H1 (cell line): ENCODE measurements around the gene ACAD10. TPM values are rescaled to one million over a fixed set of nuclear protein-coding genes. Genes with fewer than 3 reads are reported as not detected.
A peak's percentile ranks its signal among the peaks of the same experiment; 100 is the strongest.

ENCODE experiments used
- CTCF ChIA-PET: fragments of 300-600 bp; sonication (Branson Sonifier 250); formaldehyde crosslinking; loops from one replicate; lab custom pipeline; 2021; ENCODE audit not compliant: partially characterized antibody; lab: Charles Lee
- POLR2A ChIA-PET: fragments of 300-600 bp; sonication (Branson Sonifier 250); formaldehyde crosslinking; loops from one replicate; lab custom pipeline; 2021; ENCODE audit warnings: inconsistent platforms; ENCODE audit not compliant: partially characterized antibody; lab: Charles Lee
- DNase-seq, 2 experiments: peaks; one replicate each; pipeline versions ENCODE4 v3.0.0 to v3.0.0-alpha.2; 2010 to 2022; ENCODE audit warnings: low spot score in 2 of 2, low read depth in 1 of 2, mixed read lengths in 1 of 2
- FAIRE-seq: peaks from 2 replicates; lab custom pipeline; 2011; peaks lifted over from hg19 to GRCh38; lab: Jason Lieb, UNC
- H2AFZ ChIP-seq: 2 replicates; pipeline ENCODE4 v1.8.1; 2012; ENCODE audit warnings: low read length, inconsistent platforms
- H2AK5ac ChIP-seq: 2 replicates; pipeline ENCODE4 v1.6.1; 2013; ENCODE audit warnings: low read depth, low read length
- H2BK120ac ChIP-seq: replicated peaks from 2 replicates; pipeline ENCODE3; 2013; ENCODE audit warnings: low read depth, low read length, inconsistent platforms
- H2BK12ac ChIP-seq: 2 replicates; pipeline ENCODE4 v1.6.1; 2013; ENCODE audit warnings: low read depth, low read length
- H2BK15ac ChIP-seq: 2 replicates; pipeline ENCODE4 v1.6.1; 2013; ENCODE audit warnings: low read length
- H2BK20ac ChIP-seq: 2 replicates; pipeline ENCODE4 v1.6.1; 2013; ENCODE audit warnings: low read length
- H2BK5ac ChIP-seq: 2 replicates; pipeline ENCODE4 v1.6.1; 2013; ENCODE audit warnings: low read depth, low read length
- H3K14ac ChIP-seq: 2 replicates; pipeline ENCODE4 v1.6.1; 2013; ENCODE audit warnings: inconsistent platforms; ENCODE audit not compliant: insufficient read length
- H3K18ac ChIP-seq: 2 replicates; pipeline ENCODE4 v1.6.1; 2013; ENCODE audit warnings: low read length; ENCODE audit errors: extremely low read depth
- H3K23ac ChIP-seq: 2 replicates; pipeline ENCODE4 v1.6.1; 2013; ENCODE audit warnings: inconsistent platforms; ENCODE audit not compliant: insufficient read length
- H3K23me2 ChIP-seq: 2 replicates; pipeline ENCODE4 v1.6.1; 2013; ENCODE audit warnings: low read depth, low read length
- H3K27ac ChIP-seq: 2 replicates; pipeline ENCODE4 v1.6.1; 2011; ENCODE audit warnings: low read depth, low read length, inconsistent platforms
- H3K27me3 ChIP-seq, 4 experiments: replicated peaks in 1 of 4; 1 replicate in 1 of 4; 2 replicates in 3 of 4; pipeline versions ENCODE4 v1.6.1 to v1.8.1; 2011 to 2013; ENCODE audit warnings: low read length in 3 of 4, mild to moderate bottlenecking in 3 of 4, inconsistent platforms in 2 of 4, mixed read lengths in 2 of 4, moderate library complexity in 1 of 4; ENCODE audit not compliant: control insufficient read depth in 3 of 4, insufficient read depth in 3 of 4; ENCODE audit errors: extremely low read depth in 1 of 4
- H3K36me3 ChIP-seq, 4 experiments: 2 replicates each; pipeline versions ENCODE4 v1.6.1 to v1.8.1; 2011 to 2013; ENCODE audit warnings: mild to moderate bottlenecking in 4 of 4, low read length in 3 of 4, moderate library complexity in 2 of 4, control low read depth in 1 of 4, inconsistent platforms in 1 of 4; ENCODE audit not compliant: insufficient read depth in 4 of 4, control insufficient read depth in 2 of 4
- H3K4ac ChIP-seq: replicated peaks from 2 replicates; pipeline ENCODE3; 2013; ENCODE audit warnings: low read length, low read depth, mixed read lengths, inconsistent platforms; ENCODE audit not compliant: insufficient read length
- H3K4me1 ChIP-seq, 4 experiments: replicated peaks in 1 of 4; 1 replicate in 1 of 4; 2 replicates in 3 of 4; pipeline versions ENCODE4 v1.6.1 to v1.8.1; 2011 to 2013; ENCODE audit warnings: low read length in 3 of 4, inconsistent platforms in 2 of 4, mixed read lengths in 1 of 4; ENCODE audit not compliant: insufficient read depth in 4 of 4, control insufficient read depth in 3 of 4
- H3K4me2 ChIP-seq, 2 experiments: 2 replicates each; pipeline versions ENCODE4 v1.6.1 to v1.8.1; 2011 to 2013; ENCODE audit warnings: low read depth in 2 of 2, low read length in 2 of 2, control low read depth in 1 of 2, inconsistent platforms in 1 of 2, mild to moderate bottlenecking in 1 of 2; ENCODE audit not compliant: insufficient read depth in 1 of 2
- H3K4me3 ChIP-seq, 4 experiments: fragments of 200-600, 300-600 bp in 1 of 4; sonication (generic), shearing (Covaris generic), sonication (Bioruptor Twin) in 1 of 4; 2 replicates each; pipeline versions ENCODE4 v1.5.1 to v1.8.1; 2011 to 2016; ENCODE audit warnings: low read length in 4 of 4, low read depth in 3 of 4, control low read depth in 2 of 4, inconsistent platforms in 2 of 4, mild to moderate bottlenecking in 2 of 4, mixed read lengths in 1 of 4, moderate library complexity in 1 of 4; ENCODE audit not compliant: insufficient read depth in 2 of 4; ENCODE audit errors: extremely low read depth in 1 of 4
- H3K56ac ChIP-seq: replicated peaks from 2 replicates; pipeline ENCODE3; 2013; ENCODE audit warnings: low read depth, mild to moderate bottlenecking, mixed read lengths, low read length, inconsistent platforms; ENCODE audit not compliant: insufficient read length
- H3K79me1 ChIP-seq: 2 replicates; pipeline ENCODE4 v1.6.1; 2013; ENCODE audit warnings: low read depth, low read length, control low read depth
- H3K79me2 ChIP-seq, 2 experiments: 2 replicates each; pipeline versions ENCODE4 v1.6.1 to v1.8.1; 2012 to 2013; ENCODE audit warnings: low read length in 2 of 2, mild to moderate bottlenecking in 2 of 2, inconsistent platforms in 1 of 2; ENCODE audit not compliant: insufficient read depth in 2 of 2, control insufficient read depth in 1 of 2
- H3K9ac ChIP-seq, 4 experiments: replicated peaks in 1 of 4; 1 replicate in 1 of 4; 2 replicates in 3 of 4; pipeline versions ENCODE4 v1.6.1 to v1.8.1; 2011 to 2013; ENCODE audit warnings: low read depth in 3 of 4, low read length in 3 of 4, control low read depth in 2 of 4, mild to moderate bottlenecking in 2 of 4, moderate library complexity in 2 of 4, inconsistent platforms in 1 of 4; ENCODE audit errors: extremely low read depth in 1 of 4
- H3K9me3 ChIP-seq, 2 experiments: 2 replicates each; pipeline versions ENCODE4 v1.6.1 to v1.8.1; 2012 to 2013; ENCODE audit warnings: mild to moderate bottlenecking in 2 of 2, moderate library complexity in 2 of 2, control low read depth in 1 of 2, inconsistent platforms in 1 of 2, low read depth in 1 of 2, low read length in 1 of 2, mixed read lengths in 1 of 2; ENCODE audit not compliant: insufficient read depth in 2 of 2
- H4K20me1 ChIP-seq, 2 experiments: replicated peaks in 1 of 2; 2 replicates each; pipeline versions ENCODE3 to v1.8.1; 2011 to 2013; ENCODE audit warnings: inconsistent platforms in 2 of 2, low read length in 2 of 2, mild to moderate bottlenecking in 1 of 2; ENCODE audit not compliant: insufficient read depth in 2 of 2, control insufficient read depth in 1 of 2
- H4K5ac ChIP-seq: 2 replicates; pipeline ENCODE4 v1.6.1; 2013; ENCODE audit warnings: low read length, low read depth, mixed read lengths, inconsistent platforms; ENCODE audit not compliant: insufficient read length
- H4K8ac ChIP-seq: 2 replicates; pipeline ENCODE4 v1.8.0; 2013; ENCODE audit warnings: mild to moderate bottlenecking, moderate library complexity, low read length, inconsistent platforms; ENCODE audit not compliant: insufficient read depth; ENCODE audit errors: extremely low read depth
- H4K91ac ChIP-seq: replicated peaks from 2 replicates; pipeline ENCODE3; 2013; ENCODE audit warnings: low read length, mixed read lengths, inconsistent platforms; ENCODE audit not compliant: insufficient read length
- CTCF ChIP-seq, 3 experiments: IDR thresholded peaks; 1 replicate in 2 of 3; 2 replicates in 1 of 3; pipeline versions ENCODE4 v1.5.1 to v1.6.1; 2011; ENCODE audit warnings: low read length in 3 of 3, mild to moderate bottlenecking in 3 of 3, inconsistent platforms in 2 of 3, low read depth in 1 of 3, moderate library complexity in 1 of 3; ENCODE audit not compliant: insufficient read depth in 1 of 3; ENCODE audit errors: control extremely low read depth in 1 of 3
- NRF1 ChIP-seq: IDR thresholded peaks from 2 replicates; pipeline ENCODE4 v1.6.1; 2011; ENCODE audit warnings: mild to moderate bottlenecking, low read depth, low read length, improper control_type of control experiment
- RAD21 ChIP-seq, 2 experiments: IDR thresholded peaks in 1 of 2; conservative IDR thresholded peaks in 1 of 2; 2 replicates each; pipeline ENCODE4 v1.6.1; 2011; ENCODE audit warnings: low read depth in 2 of 2, low read length in 2 of 2, improper control_type of control experiment in 1 of 2, inconsistent platforms in 1 of 2, mild to moderate bottlenecking in 1 of 2, moderate library complexity in 1 of 2
- USF2 ChIP-seq: IDR thresholded peaks from 2 replicates; pipeline ENCODE4 v1.6.1; 2011; ENCODE audit warnings: low read length, improper control_type of control experiment
- WGBS, 2 experiments: shearing (Covaris generic) in 1 of 2; methylation state at CpG; one replicate each; pipeline versions ENCODE4 v1.1.6 to v1.1.7; 2013 to 2015; ENCODE audit warnings: low lambda C conversion rate in 2 of 2, mixed read lengths in 2 of 2, inconsistent platforms in 1 of 2, low coverage in 1 of 2, missing lambda C conversion rate in 1 of 2; ENCODE audit not compliant: insufficient replicate concordance in 2 of 2, insufficient coverage in 1 of 2, insufficient read length in 1 of 2; ENCODE audit errors: extremely low coverage in 1 of 2, missing lambda C conversion rate in 1 of 2; 5-methylcytosine and 5-hydroxymethylcytosine counted together
- polyA plus RNA-seq, 7 experiments: library from polyadenylated mRNA; depleted of rRNA in 3 of 7; stranded (reverse) in 5 of 7; unstranded in 2 of 7; fragments of >200 nt in 5 of 7; fragments of 200-250 nt in 2 of 7; gene quantifications; 1 replicate in 5 of 7; 2 replicates in 1 of 7; 4 replicates in 1 of 7; pipeline versions ENCODE4 v1.2.1 to v1.2.3, GENCODE V29; 2011 to 2013; ENCODE audit warnings: missing spikeins in 2 of 7, mixed read lengths in 2 of 7
- total RNA-seq: library from RNA; stranded (reverse); fragmentation: NEBNext Ultra II Directional; extraction: Animal tissue kit (Norgen Biotek cat#: 25700); gene quantifications from 2 replicates; pipeline ENCODE4 v1.2.1, GENCODE V29; 2021

The ACAD10 gene
- total and polyA plus RNA-seq, 2 of the 8 experiments (the other 6 are each of a cell fraction or from before 2014, with no cell fraction given): 17.3 to 23.3 TPM

GRCh38 chr12:111687255-111687654, 1.4 kb downstream of the ACAD10 start:
- peaks cover 9% of the 10 kb centered on the region for H3K23me2 ChIP-seq
- peak overlapping the region in 2 of 4 experiments; percentile 70 to 77; a peak in 2 of 8 replicates for H3K4me3 ChIP-seq
- POLR2A ChIA-PET: interaction anchor here (0.6 kb wide), 1 partner anchor 27 kb away, joined by 5 read pairs; no protein-coding TSS in a partner anchor
- FAIRE-seq: no peak
- H2BK15ac ChIP-seq: no peak overlapping the region
- H2BK120ac ChIP-seq: no peak overlapping the region
- H2BK5ac ChIP-seq: no peak overlapping the region
- TF ChIP-seq RAD21 (IDR thresholded peaks at IDR 0.05 in 1 of 2, conservative IDR thresholded peaks at IDR 0.05 in 1 of 2; ENCODE audit: low read depth in 2 of 2, low read length in 2 of 2): peak in 1 of 2 experiments; percentile 6; a peak in 1 of 4 replicates
- TF ChIP-seq USF2: no peak
- no peak for TF ChIP-seq CTCF (IDR thresholded peaks at IDR 0.05; ENCODE audit: control extremely low read depth in 1 of 3, insufficient read depth in 1 of 3, low read depth in 1 of 3, low read length in 3 of 3)
- no peak for TF ChIP-seq NRF1
- no peak for DNase-seq
- H3K79me2 ChIP-seq: peaks cover 7 to 30% of the 10 kb centered on the region in 2 experiments
- H2AFZ ChIP-seq: no peak overlapping the region
- no peak overlapping the region for H3K18ac ChIP-seq
- no peak overlapping the region for H4K91ac ChIP-seq
- WGBS, 2 experiments: 89% methylated on average over 2 of the region's 2 CpGs; no CpG with 5 or more reads in 1 of the 2 experiments
- H3K4ac ChIP-seq: no peak overlapping the region
- H3K9me3 ChIP-seq: no peaks in the 10 kb centered on the region
- no peak overlapping the region for H4K5ac ChIP-seq
- H3K9ac ChIP-seq: no peak overlapping the region
- no peak overlapping the region for H2BK12ac ChIP-seq
- no peak overlapping the region for H2AK5ac ChIP-seq
- H3K4me1 ChIP-seq: peaks cover 0 to 5% (median 0%) of the 10 kb centered on the region in 4 experiments; a peak in 1 of 7 replicates
- H3K14ac ChIP-seq: no peak overlapping the region
- H3K27me3 ChIP-seq: no peaks in the 10 kb centered on the region
- peak overlapping the region; percentile 73 to 96; a peak in 2 of 4 replicates for H3K4me2 ChIP-seq
- no peak overlapping the region for H4K8ac ChIP-seq
- no peak overlapping the region for H3K27ac ChIP-seq
- peaks cover 3% of the 10 kb centered on the region for H3K79me1 ChIP-seq
- no peak overlapping the region for H2BK20ac ChIP-seq
- CTCF ChIA-PET: interaction anchor here (0.6 kb wide), 2 partner anchors 66 to 291 kb away, joined by 4 to 5 read pairs; no protein-coding TSS in a partner anchor
- no peak overlapping the region for H3K23ac ChIP-seq
- peaks cover 0 to 8% (median 3%) of the 10 kb centered on the region in 4 experiments; a peak in 5 of 8 replicates for H3K36me3 ChIP-seq
- no peaks in the 10 kb centered on the region for H4K20me1 ChIP-seq
- H3K56ac ChIP-seq: no peak overlapping the region
